A549 (cell line): ENCODE results near the gene SDC1.

Experiments used
- EP300 ChIP-seq, 2 experiments: fragments of >200 bp; sonication (Bioruptor Twin); formaldehyde crosslinking; IDR thresholded peaks; 2 replicates in 1 of 2; 3 replicates in 1 of 2; pipeline ENCODE4 v1.6.1; 2016 to 2017
- NFE2L2 ChIP-seq: fragments of 150-350 bp; conservative IDR thresholded peaks from 2 replicates; pipeline ENCODE4 v1.6.1; 2014; ENCODE audit warnings: low read length
- SMC3 ChIP-seq: fragments of >200 bp; sonication (Bioruptor Twin); formaldehyde crosslinking; IDR thresholded peaks from 3 replicates; pipeline ENCODE4 v1.6.1; 2018; ENCODE audit warnings: inconsistent platforms
- SREBF2 ChIP-seq: fragments of 450-650 bp; IDR thresholded peaks from 2 replicates; pipeline ENCODE4 v1.6.1; 2014; ENCODE audit warnings: mild to moderate bottlenecking, moderate library complexity
- TF ChIP-seq, protein P1 (sequence below): fragments of >200 bp; sonication (Bioruptor Twin); formaldehyde crosslinking; IDR thresholded peaks from 3 replicates; pipeline ENCODE4 v1.5.1; 2016
- TF ChIP-seq, protein P2 (sequence below): IDR thresholded peaks from 2 replicates; pipeline ENCODE4 v1.6.1; 2012

DNA sequence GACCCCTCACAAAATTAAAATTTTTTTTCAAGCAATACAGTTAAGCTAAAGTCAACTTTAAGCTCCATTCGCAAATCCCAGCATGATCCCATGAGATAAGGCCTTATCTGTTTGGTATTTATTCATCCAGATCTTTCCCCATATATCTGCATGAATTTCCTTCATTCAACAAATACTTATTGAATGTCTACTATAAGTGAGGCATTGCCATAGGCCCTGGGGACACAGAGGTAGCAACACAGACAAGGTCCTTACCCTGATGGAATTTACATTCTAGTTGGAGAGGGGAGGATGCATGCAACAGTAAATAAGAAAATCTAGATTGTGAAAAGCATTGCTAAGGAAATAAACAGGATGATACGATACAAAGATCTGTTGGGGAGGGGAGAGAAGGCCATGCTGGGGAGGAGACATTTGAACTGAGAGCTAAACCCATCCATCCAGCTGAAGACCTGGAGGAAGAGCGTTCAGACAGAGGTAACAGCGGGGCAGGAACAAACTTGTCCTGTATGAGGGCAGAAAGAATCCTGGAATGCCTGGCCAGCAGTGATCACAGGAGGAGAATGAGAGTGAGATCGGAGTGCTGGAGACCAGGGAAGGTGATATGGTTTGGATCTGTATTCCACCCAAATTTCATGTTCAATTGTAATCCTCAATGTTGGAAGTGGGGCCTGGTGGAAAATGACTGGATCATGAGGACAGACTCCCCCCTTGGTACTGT is 71.6 kb downstream of the SDC1 start:
- TF ChIP-seq, protein P1, sequence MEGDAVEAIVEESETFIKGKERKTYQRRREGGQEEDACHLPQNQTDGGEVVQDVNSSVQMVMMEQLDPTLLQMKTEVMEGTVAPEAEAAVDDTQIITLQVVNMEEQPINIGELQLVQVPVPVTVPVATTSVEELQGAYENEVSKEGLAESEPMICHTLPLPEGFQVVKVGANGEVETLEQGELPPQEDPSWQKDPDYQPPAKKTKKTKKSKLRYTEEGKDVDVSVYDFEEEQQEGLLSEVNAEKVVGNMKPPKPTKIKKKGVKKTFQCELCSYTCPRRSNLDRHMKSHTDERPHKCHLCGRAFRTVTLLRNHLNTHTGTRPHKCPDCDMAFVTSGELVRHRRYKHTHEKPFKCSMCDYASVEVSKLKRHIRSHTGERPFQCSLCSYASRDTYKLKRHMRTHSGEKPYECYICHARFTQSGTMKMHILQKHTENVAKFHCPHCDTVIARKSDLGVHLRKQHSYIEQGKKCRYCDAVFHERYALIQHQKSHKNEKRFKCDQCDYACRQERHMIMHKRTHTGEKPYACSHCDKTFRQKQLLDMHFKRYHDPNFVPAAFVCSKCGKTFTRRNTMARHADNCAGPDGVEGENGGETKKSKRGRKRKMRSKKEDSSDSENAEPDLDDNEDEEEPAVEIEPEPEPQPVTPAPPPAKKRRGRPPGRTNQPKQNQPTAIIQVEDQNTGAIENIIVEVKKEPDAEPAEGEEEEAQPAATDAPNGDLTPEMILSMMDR = no peak
- TF ChIP-seq SMC3 (no peak), EP300 (IDR thresholded peaks at IDR 0.05) (no peak), NFE2L2 (no peak), SREBF2 (no peak)
- TF ChIP-seq, protein P2, sequence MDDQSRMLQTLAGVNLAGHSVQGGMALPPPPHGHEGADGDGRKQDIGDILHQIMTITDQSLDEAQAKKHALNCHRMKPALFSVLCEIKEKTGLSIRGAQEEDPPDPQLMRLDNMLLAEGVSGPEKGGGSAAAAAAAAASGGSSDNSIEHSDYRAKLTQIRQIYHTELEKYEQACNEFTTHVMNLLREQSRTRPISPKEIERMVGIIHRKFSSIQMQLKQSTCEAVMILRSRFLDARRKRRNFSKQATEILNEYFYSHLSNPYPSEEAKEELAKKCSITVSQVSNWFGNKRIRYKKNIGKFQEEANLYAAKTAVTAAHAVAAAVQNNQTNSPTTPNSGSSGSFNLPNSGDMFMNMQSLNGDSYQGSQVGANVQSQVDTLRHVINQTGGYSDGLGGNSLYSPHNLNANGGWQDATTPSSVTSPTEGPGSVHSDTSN = no peak
